Measurements from ENCODE around the gene FILIP1L.

FILIP1L gene

DNA sequence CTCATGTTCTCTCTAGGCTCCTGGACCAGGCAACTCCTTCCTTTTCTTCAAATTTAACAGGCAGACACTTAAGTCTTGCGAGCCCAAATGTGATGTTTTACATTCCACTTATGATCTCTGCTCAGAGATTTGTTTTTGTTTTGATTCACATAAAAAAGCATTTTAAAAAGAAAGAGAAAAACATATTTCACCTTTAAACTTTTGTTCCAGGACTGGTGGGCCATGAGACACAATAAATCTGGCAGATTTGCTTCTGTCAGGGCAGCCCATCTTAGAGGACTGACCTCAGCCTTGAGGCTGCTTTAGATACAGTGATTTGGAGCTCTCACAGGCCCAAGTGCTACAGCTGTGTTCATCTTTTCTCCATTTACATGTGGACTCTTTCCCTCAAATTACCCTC lies 244.7 kb downstream of the FILIP1L start:
- Histone ChIP-seq H3K9me3 (ENCODE audit: severe bottlenecking) (no peaks in the 10 kb centered on the region), H3K27me3 (ENCODE audit: insufficient read depth, low read depth, severe bottlenecking) (no peaks in the 10 kb centered on the region), H3K36me3 (peaks cover 89% of the 10 kb centered on the region), H3K27ac (peak overlapping the region; percentile 20), H3K4me3 (ENCODE audit: low read depth, low read length) (no peak overlapping the region)
- DNase-seq = no peak
- TF ChIP-seq, protein P1, sequence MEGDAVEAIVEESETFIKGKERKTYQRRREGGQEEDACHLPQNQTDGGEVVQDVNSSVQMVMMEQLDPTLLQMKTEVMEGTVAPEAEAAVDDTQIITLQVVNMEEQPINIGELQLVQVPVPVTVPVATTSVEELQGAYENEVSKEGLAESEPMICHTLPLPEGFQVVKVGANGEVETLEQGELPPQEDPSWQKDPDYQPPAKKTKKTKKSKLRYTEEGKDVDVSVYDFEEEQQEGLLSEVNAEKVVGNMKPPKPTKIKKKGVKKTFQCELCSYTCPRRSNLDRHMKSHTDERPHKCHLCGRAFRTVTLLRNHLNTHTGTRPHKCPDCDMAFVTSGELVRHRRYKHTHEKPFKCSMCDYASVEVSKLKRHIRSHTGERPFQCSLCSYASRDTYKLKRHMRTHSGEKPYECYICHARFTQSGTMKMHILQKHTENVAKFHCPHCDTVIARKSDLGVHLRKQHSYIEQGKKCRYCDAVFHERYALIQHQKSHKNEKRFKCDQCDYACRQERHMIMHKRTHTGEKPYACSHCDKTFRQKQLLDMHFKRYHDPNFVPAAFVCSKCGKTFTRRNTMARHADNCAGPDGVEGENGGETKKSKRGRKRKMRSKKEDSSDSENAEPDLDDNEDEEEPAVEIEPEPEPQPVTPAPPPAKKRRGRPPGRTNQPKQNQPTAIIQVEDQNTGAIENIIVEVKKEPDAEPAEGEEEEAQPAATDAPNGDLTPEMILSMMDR (IDR thresholded peaks at IDR 0.05; ENCODE audit: low read depth, low read length) = no peak

DNA sequence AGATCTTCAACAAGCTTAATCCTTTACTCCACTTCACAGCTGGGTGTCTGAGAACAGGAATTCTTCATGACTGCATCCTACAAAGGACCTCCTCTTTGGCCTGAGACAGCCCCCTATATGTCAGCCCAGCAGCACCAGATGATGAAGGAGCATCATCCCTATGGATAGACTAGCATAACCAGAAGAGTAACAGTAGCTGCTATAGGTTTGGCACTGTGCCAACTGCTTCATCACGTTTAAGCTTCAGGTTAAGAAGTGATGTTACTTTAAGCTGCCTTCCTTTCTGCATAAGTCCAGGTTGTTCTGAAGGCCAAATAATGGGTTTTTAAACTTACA lies 246.0 kb downstream of the FILIP1L start:
- DNase-seq = peak; percentile 46
- peak overlapping the region; percentile 17; the same call in 1 of the 2 replicates for H3K27ac ChIP-seq
- peaks cover 88% of the 10 kb centered on the region for H3K36me3 ChIP-seq
- no peaks in the 10 kb centered on the region for H3K9me3 ChIP-seq (ENCODE audit: severe bottlenecking)
- H3K27me3 ChIP-seq (ENCODE audit: insufficient read depth, low read depth, severe bottlenecking) = no peaks in the 10 kb centered on the region
- H3K4me3 ChIP-seq (ENCODE audit: low read depth, low read length) = no peak overlapping the region
- TF ChIP-seq, protein P1 (IDR thresholded peaks at IDR 0.05; ENCODE audit: low read depth, low read length) = no peak

DNA sequence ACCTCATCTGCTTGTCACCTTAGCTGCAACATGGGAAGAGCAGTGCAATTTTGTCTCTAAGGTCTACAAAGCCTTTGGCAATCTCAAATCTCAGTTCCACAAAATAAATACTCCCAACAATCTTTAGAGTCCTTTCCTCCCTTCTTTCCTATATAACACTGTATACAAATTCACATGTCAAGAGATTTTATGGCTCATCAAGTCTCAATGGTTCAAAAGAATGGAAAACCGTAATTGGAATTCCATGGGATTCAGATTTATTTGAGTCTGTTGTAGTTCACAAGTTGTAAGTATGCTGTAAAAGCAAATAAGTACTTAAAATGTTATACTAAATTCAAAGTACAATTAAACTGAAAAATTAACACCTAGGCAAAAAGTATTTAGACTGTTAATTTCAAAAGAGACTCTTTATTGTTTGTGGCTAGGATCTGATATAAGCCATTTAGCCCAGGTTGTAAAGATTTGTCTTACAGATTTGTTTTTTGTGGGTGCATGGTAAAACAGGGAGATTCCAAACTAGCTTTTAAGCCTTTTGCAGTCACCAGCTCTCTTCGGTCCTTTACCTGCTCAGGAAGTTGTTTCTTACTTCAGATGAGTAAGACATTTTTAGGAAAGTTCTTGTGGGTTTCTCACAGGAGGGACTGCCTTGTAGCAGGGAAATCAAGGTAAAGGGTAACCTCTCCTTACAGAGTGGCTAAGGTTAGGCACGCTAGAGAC lies 246.5 kb downstream of the FILIP1L start:
- Histone ChIP-seq H3K9me3 (ENCODE audit: severe bottlenecking) (no peaks in the 10 kb centered on the region), H3K4me3 (ENCODE audit: low read depth, low read length) (no peak overlapping the region), H3K27me3 (ENCODE audit: insufficient read depth, low read depth, severe bottlenecking) (no peaks in the 10 kb centered on the region), H3K36me3 (peaks cover 90% of the 10 kb centered on the region), H3K27ac (0 out of 2 replicates have a peak overlapping the region, but pooled peaks have one; percentile 7)
- no peak for DNase-seq
- TF ChIP-seq, protein P1 (IDR thresholded peaks at IDR 0.05; ENCODE audit: low read depth, low read length) = no peak

DNA sequence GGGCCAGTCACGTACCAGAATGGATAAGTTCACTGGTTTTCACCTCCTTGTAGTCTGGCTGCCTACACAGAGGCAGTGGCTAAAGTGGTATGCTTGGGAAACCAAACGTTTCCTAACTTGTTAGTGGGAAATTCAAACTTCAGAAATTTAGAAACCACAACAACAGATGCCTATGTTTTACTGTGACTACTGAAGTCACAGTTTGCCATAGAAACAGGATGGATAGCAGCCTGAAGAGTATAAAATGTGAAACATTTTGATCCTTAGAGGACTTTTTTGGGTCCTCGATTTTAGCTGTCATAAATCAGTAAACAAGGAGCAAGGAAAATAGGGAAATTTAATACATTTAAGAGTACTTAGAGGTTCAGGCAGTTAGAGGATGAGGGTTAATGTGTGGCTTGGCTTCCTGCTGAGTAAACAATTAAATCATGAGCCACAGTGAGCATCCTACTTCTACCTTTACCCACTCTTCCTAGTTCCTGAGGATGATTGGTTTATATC lies 248.0 kb downstream of the FILIP1L start:
- no peak for DNase-seq
- H3K9me3 ChIP-seq (ENCODE audit: severe bottlenecking) = no peaks in the 10 kb centered on the region
- TF ChIP-seq, protein P1 (IDR thresholded peaks at IDR 0.05; ENCODE audit: low read depth, low read length) = no peak
- peaks cover 90% of the 10 kb centered on the region for H3K36me3 ChIP-seq
- H3K27ac ChIP-seq = no peak overlapping the region
- no peak overlapping the region for H3K4me3 ChIP-seq (ENCODE audit: low read depth, low read length)
- H3K27me3 ChIP-seq (ENCODE audit: insufficient read depth, low read depth, severe bottlenecking) = no peaks in the 10 kb centered on the region

DNA sequence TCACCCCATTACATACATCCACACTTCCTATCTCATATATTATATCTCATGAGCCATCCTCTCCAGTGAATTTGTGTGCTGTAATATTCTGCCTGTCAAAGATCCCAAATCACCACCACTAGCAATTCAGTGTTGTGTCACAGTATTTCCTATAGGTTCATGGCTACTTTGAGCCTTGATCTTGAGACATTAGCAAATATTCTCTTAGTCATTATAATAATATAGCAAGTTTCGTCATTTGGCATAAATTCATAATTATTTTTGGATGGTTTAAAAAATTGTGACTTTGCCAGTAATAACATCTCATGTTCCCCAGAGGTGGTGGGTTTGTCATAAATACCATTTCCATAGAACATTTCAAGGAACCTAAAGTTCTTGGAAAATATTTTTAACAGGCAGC lies 249.0 kb downstream of the FILIP1L start:
- TF ChIP-seq, protein P1 (IDR thresholded peaks at IDR 0.05; ENCODE audit: low read depth, low read length) = no peak
- Histone ChIP-seq H3K4me3 (ENCODE audit: low read depth, low read length) (no peak overlapping the region), H3K36me3 (peaks cover 90% of the 10 kb centered on the region), H3K27me3 (ENCODE audit: insufficient read depth, low read depth, severe bottlenecking) (no peaks in the 10 kb centered on the region), H3K27ac (no peak overlapping the region), H3K9me3 (ENCODE audit: severe bottlenecking) (no peaks in the 10 kb centered on the region)
- no peak for DNase-seq

DNA sequence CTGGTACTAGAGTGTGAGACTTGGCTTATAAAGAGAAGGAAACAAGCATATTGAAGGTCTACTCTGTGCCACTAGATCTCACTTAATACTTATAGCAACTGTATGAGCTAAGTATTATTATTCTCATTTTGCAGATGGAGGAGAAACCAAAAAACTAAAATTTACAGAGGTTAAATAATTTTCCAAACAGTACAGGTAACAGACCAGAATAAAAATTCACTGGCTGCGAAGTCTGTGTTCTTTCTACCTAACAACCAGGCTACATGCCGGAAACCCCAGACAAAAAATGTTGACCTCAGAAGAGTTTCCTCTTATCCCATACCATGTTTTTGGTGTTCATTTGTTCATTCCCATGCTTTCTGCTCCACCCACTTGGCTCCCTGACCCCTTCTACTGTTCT lies 250.0 kb downstream of the FILIP1L start:
- no peak overlapping the region for H3K27ac ChIP-seq
- no peak for DNase-seq
- no peak overlapping the region for H3K4me3 ChIP-seq (ENCODE audit: low read depth, low read length)
- H3K27me3 ChIP-seq (ENCODE audit: insufficient read depth, low read depth, severe bottlenecking) = no peaks in the 10 kb centered on the region
- peaks cover 90% of the 10 kb centered on the region for H3K36me3 ChIP-seq
- TF ChIP-seq, protein P1 (IDR thresholded peaks at IDR 0.05; ENCODE audit: low read depth, low read length) = no peak
- no peaks in the 10 kb centered on the region for H3K9me3 ChIP-seq (ENCODE audit: severe bottlenecking)
